NCI-H510A treated with DMSO at 0.1 percent for 48 hours (cell line): ENCODE data around the gene ILF2.
"Not testable (repeated sequence)": the region's sequence is repeated elsewhere in the genome, so short reads cannot be mapped to it uniquely, and the experiment has no call there.

Source experiments
- DNase-seq: peaks from one replicate; lab custom pipeline; 2025; lab: John Stamatoyannopoulos, UW

ILF2 gene

DNA sequence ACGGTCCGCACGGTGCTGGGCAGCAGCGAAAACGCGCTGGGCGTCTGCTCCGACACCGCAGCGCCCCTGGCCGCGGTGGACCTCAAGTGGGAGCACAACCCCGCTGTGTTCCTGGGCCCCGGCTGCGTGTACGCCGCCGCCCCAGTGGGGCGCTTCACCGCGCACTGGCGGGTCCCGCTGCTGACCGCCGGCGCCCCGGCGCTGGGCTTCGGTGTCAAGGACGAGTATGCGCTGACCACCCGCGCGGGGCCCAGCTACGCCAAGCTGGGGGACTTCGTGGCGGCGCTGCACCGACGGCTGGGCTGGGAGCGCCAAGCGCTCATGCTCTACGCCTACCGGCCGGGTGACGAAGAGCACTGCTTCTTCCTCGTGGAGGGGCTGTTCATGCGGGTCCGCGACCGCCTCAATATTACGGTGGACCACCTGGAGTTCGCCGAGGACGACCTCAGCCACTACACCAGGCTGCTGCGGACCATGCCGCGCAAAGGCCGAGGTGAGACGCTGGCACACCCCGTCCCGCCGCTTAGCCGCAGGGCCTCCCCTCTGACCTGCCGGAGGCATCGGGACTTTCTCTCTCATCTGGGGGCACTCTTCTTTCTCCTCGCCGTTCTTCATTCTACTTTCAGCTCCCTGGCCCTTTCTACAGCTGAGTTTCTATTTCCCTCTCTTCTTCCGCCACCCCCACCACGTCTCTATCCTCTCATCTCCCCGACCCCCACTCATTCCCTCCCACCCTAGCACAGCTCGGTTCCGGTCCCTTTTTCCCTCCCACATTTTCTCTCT is 8.7 kb upstream of the ILF2 start:
- DNase-seq = no peak

GRCh38 chr1:153678519-153679336 is 7.9 kb upstream of the ILF2 start, which contains the start of gene NPR1:
Gene NPR1, plus strand, starts transcription at chr1:153678688. Its CDS starts 421 bp downstream, at chr1:153679109.
- peak; percentile 10 for DNase-seq

DNA sequence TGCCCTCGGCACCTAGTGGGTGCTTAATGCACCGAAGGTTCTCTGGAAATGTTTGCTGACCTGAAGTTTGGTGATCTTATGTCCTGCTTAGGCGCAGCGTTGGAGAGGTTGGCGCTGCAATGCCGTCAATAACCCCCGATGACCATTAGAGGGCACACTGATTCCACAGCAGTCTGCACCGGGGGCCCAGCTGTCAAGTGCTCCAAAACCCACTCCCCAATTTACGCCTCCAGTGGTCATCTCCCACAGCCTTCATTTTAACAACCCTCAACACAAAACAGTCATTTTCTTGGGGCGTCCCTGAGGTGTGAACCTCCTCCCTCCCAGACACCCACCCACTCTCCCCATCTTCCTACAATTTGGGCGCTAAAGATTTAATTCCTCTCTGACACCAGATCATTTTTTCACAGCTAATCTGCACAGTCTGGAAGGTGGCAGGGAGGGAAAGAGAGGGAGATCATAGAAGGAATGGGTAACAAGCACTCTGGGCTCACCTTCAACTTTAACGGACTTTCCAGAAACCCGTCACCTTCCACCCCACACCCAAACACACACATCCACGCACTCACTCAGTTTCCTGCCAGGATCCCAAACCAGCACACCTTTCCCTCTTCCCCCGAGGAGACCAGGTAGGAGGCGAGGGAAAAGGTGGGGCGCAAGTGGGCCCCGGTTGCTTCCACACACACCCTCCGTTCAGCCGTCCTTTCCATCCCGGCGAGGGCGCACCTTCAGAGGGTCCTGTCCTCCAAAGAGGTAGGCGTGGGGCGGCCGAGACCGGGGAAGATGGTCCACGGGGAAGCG is 7.1 kb upstream of the ILF2 start:
- DNase-seq = peak; percentile 10

GRCh38 chr1:153673511-153673910 is 2.7 kb upstream of the ILF2 start:
- DNase-seq = no peak

- peak; percentile 82 for DNase-seq
Observed at GRCh38 chr1:153671628-153672353, 998 bp upstream of the ILF2 start.

DNA sequence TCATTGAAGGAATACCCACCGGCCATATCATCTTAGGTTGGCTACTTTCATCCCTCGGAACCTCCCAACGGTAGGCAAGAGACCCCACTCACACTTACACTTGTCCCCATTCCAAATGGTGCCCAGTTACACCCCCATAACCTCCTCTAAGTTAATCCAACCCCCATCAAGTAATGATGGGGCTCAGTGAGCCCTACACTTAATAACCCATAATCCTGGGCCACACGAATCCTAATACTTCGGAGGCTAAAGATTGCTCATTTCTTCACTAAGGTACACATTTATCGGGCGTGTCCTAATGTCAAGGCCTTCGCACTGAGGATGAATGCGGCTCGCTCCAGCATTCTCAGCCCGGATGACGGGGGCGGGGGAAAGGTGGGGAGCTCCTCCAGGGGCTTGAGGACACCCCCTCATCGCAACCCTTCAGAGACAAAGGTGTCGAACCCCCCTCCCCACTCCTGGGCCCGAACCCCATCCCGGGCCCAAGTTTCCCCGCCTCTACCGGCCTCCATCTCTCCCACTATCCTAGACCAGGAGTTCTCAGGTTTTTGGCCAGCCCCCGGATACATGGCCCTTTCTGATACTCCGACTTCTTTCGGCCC is 435 bp downstream of the ILF2 start:
- DNase-seq = no peak

- no peak for DNase-seq
Observed at GRCh38 chr1:153669606-153670005, 1.2 kb downstream of the ILF2 start.

DNA sequence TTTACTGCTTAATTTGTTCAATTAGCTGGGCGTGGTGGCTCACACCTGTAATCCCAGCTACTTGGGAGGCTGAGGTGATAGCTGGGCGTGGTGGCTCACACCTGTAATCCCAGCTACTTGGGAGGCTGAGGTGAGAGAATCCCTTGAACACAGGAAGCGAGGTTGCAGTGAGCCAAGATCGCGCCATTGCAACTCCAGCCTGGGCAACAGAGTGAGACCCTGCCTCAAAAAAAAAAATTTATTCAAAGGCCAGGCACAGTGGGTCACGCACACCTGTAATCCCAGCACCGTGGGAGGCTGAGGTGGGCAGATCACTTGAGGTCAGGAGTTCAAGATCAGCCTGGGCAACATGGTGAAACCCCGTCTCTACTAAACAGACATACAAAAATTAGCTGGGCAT is 2.1 kb downstream of the ILF2 start:
- DNase-seq = not testable (repeated sequence)

DNA sequence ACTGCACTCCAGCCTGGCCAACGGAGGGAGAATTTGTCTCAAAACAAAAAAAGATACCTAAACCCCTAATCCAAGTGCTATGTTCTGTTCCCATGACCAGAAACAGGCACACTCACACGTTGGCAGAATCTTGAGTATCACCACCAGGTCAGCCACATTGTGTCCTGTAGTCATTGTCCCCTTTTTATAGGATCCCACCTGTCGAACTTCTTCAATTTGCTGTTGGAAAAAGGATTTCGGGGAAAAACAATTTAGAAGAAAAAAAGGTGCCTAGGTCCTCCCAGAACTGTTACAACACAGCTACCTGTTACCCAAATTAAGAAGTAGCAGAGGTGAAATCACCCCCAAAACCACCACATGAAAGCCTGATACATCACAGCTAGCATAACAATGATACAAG is 3.4 kb downstream of the ILF2 start:
- no peak for DNase-seq

DNA sequence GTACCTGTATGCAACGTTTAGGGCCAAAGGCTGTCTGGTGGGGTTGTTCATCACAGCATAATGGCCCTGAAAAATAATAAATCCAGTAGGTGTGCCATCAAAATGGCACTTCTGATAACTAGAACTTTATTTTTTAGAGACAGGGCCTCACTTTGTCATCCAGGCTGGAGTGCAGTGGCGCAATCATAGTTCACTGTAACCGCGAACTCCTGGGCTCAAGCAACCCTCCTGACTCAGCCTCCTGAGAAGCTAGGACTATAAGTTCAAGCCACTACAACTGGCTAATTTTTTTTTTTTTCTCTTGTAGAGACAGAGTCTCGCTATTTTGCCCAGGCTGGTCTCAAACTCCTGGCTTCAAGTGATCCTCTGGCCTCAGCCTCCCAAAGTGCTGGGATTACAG is 7.6 kb downstream of the ILF2 start:
- DNase-seq = no peak

GRCh38 chr1:153662269-153662668 is 8.5 kb downstream of the ILF2 start:
- no peak for DNase-seq

DNA sequence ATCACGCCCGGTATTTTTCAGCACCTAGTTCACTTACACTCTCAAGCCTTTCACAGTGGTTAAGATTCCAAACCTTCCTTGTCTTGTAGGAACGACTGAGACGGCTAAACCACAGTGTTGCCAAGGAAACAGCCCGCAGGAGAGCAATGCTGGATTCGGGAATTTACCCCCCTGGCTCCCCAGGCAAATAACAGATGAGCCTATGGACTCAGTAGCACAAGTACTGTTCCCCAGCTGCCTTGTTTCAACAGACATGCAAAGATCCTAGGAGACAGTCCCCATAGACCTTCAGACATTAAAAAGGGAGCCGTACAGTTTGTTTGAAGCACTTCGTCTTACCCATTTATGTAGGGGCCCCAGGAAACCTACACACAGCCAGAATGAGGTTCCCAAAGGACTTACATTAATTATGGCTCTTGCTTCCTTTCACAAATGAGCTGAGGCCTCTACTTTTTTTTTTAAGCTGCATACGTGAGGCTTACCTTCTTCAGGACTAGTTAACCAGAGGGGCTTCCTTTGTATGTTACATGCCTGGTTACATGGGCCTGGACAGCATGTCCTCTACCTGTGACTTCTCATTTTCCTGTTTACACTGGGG is 9.6 kb downstream of the ILF2 start:
- no peak for DNase-seq

- no peak for DNase-seq
Observed at GRCh38 chr1:153659656-153660055, 11.1 kb downstream of the ILF2 start.

GRCh38 chr1:153659175-153659534 is 11.6 kb downstream of the ILF2 start:
- DNase-seq = no peak

- DNase-seq = peak; percentile 89
Observed at GRCh38 chr1:153658400-153659174, 12.2 kb downstream of the ILF2 start, which contains the start of gene SNAPIN. Gene SNAPIN, plus strand, starts transcription at chr1:153658703. Its CDS starts 41 bp downstream, at chr1:153658744.

DNA sequence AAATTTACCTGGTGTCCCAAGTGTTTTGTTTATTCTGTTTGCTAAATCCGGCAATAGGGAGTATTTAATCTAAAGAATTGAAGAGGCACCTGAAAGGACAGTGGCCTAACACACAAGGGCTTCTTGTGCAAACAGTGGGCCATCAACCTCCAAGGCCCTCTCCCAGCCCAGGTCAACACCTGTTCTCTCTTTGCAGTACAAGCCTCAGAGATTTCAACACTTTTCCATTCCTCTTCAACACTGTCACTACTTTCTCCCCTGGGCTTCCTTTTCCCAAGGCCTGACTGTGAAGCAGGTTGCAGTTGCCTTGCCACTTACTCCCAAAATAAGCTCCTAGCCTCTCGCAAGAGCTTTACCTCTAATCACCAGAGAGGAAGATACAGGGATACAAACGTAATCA is 15.5 kb downstream of the ILF2 start:
- peak; percentile 85 for DNase-seq

DNA sequence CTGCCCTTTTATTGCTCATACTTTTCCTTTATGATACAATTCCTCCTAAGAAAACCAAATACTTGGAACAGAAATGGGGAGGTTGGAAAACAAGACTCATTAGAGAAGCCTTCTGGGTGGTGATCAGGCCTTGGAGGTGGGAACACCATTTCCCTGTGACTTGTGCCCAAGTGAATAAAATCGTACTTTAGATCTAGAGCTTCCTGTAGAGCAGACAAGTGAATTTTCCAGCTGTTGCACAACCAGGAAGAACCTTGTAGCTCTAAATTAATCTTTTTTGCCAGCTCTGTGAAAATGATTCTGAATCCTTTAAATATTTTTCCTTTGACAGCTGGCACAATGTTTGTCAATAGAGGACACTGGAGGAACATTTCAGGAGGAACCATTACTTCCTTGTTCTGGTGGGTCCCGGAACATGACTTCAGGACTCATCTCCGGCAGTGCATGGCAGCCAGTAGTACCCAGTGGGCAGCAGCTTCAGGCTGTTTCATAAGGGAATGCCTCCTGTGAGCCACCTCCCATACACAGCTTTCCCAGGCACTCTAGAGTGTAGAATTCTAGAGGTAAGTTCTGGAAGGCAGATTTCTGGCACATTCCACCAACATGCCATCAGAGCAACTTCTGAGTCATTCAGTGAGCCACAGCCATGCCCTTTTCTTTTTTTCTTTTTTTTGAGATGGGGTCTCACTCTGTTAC is 17.8 kb downstream of the ILF2 start:
- no peak for DNase-seq

- DNase-seq = no peak
Observed at GRCh38 chr1:153651771-153652170, 19.0 kb downstream of the ILF2 start.

DNA sequence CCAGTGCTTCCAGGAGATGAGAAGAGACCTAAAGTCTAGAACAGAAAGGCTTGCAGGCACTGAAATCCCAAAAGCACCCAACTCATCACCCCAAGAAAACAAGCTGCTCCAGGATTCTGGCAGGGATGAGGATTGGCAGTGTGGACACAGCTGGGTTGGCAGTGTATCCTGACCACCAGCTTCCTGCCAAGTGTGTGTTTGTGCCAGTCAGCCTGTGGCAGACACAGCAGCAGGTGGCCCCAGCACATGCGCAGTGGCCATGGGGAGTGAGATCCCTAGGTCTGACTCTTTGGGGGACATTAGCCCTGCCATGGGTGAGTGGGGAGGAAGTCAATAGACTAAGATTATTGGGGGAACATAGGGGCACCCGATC is 20.9 kb downstream of the ILF2 start:
- DNase-seq = no peak
